ENCODE data around the gene ADGRA3.

DNA sequence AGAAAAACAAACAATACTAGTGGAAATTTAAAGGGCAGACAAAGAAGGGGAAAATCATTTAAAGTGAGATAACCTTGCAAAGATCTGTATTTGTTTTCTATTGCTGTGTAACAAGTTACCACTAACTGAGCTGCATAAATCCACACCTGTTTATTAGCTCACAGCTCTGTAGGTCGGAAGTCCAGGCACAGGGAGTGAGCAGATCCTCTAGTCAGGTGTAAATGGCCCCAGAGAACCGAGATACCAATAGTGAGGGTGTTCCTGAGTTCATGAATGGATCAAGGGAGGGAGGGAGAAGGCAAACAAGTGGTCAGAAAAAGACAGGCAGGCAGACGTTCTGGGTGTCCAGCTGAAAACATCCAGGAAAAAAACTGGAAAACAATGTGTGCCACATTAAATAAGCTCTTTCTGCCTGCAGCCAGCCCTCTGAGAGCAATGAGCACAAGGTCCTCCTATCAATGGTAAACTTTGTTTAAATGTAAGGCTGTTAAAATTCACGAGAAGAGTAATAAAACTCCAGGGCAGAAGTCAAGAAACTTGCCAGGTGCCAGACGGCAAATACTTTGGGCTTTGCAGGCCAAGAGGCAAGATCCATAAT, 25.0 kb downstream of the ADGRA3 start:
- no peak for TF ChIP-seq POLR2AphosphoS5 (IDR thresholded peaks at IDR 0.05)
- TF ChIP-seq, protein P1, sequence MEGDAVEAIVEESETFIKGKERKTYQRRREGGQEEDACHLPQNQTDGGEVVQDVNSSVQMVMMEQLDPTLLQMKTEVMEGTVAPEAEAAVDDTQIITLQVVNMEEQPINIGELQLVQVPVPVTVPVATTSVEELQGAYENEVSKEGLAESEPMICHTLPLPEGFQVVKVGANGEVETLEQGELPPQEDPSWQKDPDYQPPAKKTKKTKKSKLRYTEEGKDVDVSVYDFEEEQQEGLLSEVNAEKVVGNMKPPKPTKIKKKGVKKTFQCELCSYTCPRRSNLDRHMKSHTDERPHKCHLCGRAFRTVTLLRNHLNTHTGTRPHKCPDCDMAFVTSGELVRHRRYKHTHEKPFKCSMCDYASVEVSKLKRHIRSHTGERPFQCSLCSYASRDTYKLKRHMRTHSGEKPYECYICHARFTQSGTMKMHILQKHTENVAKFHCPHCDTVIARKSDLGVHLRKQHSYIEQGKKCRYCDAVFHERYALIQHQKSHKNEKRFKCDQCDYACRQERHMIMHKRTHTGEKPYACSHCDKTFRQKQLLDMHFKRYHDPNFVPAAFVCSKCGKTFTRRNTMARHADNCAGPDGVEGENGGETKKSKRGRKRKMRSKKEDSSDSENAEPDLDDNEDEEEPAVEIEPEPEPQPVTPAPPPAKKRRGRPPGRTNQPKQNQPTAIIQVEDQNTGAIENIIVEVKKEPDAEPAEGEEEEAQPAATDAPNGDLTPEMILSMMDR (IDR thresholded peaks at IDR 0.05), result no peak
- no peak for TF ChIP-seq POLR2A (IDR thresholded peaks at IDR 0.05)

Measured in stomach (tissue), 4 donors.